DMS79 treated with DMSO at 0.1 percent for 48 hours (cell line): ENCODE measurements around the gene ANO6.

Experiments used
- DNase-seq: peaks from one replicate; lab custom pipeline; 2025; lab: John Stamatoyannopoulos, UW

ANO6 gene

DNA sequence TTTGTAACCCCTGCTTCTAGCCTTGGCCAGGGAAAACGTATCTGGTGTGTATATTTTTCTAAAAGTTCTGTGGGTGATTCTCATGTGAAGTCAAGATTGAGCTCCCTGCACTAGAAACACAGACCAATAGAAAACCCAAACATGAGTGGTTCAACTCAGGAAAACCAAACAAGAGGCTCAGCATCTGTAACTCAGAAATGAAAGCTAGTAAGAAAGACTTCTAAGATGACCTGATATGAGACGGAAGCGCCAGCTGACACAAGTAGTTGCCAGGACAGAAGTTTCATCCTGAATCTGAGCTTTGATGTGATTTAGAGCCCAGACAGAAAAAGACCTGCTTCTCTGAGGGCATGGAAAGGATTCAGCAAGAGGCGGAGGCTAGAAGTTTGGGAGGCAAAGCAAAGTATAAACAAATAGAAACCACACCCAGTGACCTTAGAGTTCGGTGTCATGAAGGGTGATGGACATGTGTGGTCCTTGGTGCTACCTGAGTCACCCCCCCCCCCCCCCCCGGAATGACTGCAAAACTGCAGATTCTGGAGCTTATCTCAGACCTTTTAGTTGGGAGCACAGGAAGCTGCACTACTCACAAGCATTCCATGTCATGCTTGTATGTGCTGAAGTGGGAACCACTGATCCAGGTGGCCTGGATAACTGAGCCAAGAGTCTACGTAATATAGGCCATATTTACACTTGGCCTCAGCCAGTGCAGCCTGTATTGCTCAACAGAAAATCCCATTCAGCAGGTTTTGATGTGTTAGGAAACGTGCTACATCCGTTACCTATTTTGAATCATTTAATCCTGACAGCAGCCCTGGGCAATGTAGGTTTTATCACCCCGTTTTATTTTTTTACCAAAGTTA, 191.3 kb downstream of the ANO6 start:
- DNase-seq, result no peak

DNA sequence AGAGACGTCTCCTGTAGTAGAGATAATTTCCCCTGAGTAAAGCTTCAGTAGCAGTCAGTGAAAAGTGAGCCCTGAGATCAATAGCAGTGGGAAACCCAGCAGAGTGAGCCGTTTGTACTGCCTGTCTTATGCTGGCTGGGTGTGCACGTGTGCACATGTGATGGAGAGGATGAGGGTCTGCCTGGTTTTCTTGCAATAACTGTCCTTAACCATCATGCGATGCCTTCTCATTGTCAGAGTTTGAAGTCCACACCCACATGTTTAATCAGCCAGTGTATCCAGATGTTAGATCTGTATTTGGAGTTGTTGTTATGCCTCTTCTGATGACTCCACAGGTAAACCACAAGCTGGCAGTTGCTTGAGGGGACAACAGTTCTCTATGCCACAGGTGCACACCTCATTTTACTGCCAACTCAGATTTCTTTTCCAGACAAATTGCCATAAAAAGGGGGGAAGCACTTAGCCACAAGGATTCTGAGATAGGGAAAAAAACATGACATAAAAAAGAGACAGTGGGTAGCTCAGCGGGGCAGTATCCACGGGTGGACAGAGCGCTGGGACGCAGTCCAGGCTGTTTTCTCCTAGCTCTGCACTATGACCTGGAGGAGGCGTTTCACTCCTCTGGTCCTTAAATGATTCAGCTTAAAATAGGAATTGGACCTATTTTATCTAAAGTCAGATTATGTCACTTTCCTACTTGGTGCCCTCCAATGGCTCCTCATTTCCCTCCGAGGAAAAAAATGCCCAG, 192.3 kb downstream of the ANO6 start:
- no peak for DNase-seq

DNA sequence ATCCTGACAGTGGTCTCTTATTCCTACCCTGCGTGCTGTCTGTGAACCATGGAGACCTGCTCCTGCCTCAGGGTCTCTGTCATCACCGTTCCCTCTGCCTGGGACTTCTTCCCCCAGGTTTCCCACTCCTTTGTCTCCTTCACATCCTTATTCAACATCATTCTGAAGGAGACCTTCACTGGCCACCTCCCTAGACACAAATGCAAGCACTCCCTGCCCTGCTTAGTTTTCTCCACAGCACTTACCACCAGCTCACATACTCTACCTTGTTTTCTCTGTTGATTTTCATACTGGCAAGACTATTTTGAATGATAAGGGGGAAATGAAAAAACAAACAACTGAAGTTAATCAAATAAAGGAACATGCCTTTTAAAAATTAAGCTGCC, 192.8 kb downstream of the ANO6 start:
- DNase-seq, result no peak

DNA sequence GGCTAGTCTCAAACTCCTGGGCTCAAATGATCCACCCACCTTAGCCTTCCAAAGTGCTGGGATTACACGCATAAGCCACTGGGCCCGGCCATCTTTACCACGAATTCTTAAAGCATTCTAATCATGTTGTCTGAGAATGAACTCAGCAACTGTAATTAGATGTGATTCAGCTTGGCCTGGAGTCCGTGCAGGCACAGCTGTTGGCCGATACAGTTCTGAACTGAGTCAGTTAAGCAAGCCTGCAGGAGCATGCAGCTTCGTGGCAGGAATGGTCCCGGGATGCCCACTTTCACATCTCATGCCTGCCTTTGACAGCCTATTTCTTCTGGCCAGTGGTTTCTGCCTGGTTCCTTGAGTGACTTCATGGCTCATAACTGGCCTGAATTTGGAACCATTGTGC, 194.1 kb downstream of the ANO6 start:
- no peak for DNase-seq

DNA sequence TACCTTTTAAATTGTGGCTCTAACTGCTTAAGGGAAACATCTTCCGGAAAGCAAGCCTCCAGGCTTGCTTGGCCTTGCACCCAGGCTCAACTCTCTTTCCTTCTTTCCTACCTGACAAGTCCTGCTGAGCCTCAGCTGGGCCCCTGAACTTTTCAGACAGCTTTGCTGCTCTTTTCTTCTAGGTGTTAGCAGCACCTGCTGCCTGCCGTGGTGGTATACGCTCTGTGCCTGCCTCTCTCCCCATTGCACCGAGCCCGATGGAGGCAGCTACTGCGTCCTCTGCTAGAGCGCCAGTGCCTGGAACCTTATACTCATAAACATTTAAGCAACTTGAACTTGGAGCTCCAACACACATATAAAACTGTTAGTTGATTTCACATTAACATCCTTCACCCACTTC, 195.7 kb downstream of the ANO6 start:
- no peak for DNase-seq

DNA sequence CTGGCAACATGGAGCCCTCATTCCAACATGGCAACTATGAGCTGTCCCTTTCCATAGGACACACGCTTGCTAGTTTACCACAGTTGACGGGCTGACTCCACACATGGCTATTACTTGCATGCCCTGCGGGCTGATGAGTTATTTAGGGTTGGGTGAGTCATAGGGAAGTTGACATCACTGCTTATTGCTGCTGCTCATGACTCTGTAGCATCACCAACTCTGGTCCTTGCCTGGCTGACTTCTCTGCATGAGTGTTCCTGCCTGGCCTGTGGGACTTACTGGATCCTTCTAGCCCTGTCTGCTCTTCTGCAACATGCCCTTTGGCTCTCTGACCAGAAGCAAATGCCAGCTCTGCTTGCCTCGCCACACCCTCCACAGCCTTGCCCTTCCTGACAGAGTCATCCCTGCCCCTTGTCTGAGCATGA, 199.5 kb downstream of the ANO6 start:
- DNase-seq, result no peak

DNA sequence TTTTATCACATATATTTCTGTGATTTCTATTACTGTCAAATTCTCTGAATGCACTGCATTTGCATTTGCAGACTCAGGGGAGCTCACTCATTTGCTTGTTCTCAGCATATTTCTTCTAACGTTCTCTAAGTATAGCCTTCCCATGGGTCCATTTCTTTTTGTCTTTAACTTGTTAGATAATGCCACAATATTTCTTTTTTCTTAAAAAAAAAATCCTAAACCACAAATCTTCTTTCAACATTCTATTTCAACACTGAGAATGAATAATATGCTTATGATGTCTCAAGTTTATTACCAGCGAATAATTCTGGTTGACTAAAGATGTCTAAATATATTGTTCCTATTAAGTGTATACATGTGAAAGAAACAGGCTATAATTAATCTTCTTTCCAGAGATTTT, 200.2 kb downstream of the ANO6 start:
- DNase-seq, result no peak

DNA sequence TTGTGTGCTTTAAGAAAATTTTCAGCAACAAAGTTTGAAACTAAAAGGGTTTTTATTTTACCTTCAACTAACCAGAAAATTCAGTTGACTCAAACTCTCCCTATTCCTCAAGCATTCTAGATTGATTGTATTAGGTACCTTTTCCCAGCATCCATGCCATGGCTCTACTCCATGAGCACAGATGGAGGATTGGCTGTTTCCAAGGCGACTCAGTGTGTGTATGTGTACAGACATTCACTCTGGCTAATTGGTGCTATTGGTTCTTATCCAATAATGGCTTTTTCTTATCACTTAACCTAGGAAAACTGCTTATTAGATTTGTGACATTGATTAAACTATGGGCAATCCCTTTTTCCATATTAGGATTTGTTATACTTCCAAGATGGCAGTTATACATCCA, 202.6 kb downstream of the ANO6 start:
- DNase-seq, result no peak

DNA sequence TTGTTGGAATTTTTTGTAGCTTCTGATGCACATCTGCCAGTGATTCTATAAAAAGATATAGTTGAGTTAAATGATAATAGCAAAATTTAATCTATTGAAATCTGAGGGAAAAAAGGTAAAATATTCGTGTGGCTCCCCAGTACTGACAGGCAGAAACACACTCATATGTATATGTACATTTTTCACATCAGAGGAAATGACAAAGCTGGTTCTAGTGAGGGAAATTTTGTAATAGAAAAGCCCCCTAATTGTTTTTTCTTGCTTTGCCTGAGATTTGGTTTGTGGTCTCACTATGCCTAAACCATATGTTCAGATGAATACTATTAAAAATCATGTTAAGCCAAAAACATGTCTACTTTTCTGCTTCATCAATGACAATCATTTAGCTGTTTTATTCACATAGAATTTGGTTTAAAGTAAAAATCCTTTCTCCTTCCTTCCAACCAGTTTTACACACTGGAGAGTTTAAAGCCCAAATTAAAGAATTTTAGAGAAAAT, 203.5 kb downstream of the ANO6 start:
- DNase-seq, result no peak

DNA sequence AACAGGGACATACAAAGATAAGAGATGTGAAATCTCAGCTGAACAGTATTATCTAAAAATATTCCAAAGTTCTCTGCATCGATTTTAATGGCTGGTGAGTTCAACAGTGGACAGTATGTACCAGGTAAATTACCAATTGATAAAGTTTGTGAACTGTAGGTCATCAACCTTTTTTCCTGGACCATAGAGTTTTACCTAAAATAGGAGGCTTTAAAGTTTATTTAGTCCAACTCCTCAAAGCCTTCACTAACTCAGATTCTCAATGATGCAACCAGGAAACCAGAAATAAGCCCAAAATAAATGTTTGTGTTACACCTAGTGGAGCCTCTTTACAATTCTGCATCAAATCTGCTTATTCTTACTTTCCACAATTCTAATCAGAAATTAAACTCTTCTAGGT, 205.8 kb downstream of the ANO6 start:
- DNase-seq, result no peak

DNA sequence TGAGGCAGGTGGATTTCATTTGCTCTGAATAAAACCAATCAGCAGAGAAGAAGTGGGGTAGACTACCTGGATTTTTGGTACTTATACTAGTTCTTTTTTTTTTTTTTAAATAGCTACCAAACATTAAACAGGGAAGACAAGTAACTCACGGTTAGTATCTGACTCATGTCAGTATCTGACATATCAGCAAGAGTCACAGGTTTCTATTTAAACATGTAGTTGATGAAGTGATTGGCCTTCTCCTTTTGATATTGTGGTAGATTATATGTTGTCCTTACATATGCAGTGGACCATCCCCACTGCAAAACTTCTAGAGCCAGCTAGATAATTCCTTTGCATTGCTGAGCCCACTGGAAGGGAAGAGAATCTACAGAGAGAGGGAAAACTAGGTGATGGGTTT, 208.0 kb downstream of the ANO6 start:
- DNase-seq, result no peak

DNA sequence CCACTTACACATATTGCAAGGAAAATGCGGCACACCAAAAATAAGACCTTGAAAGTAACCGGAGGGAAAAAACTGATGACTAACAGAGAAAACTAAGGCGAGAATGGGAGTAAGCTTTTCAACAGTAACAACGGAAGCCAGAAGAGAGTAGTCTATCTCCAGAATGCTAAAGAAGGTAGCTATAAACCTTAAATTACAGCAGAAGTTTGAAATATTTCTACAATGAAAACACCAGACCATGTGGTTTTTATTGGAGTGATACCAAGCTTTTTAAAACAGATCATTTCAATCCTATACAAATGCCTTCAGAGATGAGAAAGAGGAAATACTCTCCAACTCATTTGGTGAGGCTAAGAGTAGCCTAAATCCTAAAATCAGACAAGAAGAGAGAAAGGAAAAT, 209.5 kb downstream of the ANO6 start:
- DNase-seq, result no peak

DNA sequence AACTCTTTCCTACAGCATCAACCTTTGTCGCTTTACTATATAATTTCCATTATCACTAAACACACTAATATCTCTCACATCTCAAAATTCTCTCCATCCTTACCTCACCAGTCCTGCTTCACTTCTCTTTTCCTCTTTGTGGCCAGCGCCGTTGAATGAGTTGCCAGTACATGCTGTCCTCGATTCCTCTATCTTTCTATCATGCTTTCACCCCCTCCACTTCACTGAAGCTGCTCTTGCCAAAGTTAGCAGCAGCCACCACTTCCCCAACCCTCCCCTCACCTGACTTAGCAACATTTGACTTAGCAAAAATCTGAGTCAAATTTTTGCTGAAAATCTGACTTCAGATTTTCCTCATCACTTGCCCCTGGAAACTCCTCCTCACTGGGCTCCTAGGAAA, 210.4 kb downstream of the ANO6 start:
- DNase-seq, result no peak

DNA sequence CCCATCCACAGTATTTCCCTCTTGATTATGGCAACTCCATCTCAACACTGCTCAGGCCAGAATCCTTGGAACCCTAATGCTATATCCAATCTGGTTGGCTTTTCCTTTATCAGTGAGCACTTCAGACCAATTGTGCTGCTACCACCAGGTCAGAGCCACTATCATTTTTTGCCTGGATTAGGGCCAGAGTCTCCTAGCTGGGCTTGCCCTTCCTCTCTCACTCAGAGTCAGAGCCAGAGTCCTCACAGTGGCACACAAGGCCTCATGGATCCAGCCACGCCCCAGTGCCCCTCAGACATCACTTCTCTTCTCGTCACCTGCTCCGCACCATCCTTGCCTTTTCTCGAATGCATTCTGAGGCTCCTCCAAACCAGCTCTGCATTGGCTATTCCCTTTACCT, 211.1 kb downstream of the ANO6 start:
- DNase-seq, result no peak

DNA sequence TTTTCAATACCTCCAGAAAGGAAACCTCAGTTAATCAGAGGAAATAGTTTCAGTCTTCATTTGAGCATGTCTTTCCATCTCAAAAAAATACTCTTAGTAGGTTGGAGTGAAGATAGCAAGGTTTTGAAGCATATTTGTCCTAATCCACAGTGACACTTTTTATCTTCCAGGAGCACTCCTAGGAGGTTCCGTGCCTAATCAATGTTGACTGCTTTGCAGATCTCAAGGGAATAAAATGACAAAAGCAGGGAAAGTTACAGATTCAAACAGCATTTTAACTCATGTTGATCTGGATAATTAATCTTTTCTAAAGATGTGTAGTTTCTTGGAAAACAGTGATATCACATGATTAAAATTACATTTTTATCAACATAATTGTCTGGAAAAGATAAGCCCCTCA, 213.9 kb downstream of the ANO6 start:
- no peak for DNase-seq

DNA sequence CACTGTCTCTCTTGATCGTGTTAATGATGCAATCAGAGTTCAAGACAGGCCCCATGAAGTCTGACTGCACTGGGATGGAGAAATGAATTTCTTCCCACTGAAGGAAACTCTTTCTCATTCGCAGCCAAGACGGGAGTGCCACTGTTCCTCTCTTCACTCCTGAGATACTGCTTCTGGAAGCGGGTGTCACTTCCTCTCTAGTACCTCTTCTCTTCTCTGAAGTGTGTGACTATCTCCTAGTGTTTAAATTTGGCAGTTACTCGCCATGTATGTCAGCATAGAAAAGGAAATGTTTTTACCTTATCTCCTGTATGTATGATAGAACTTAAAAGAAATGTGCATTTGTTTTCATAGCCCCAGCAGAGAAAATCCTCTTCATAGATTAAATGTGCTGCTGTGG, 215.2 kb downstream of the ANO6 start:
- no peak for DNase-seq

DNA sequence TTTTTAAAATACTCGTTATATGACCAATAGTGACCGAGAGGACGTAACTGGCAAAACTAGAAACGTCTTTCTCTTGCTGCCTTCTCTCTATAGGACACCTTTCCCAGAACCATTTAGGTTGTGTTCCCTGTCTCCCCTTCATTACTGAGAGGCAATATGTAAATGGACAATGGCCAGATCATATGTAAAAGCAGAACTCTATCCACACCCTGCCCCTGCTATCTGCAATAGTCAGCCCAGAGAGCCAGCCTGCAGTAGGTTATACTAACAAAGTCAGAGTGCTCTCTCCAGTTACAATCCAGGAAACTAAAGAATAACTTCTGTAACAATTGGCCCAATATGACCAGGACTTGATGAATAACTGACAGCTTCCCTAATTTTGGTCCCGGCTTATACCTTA, 216.8 kb downstream of the ANO6 start:
- DNase-seq, result no peak

DNA sequence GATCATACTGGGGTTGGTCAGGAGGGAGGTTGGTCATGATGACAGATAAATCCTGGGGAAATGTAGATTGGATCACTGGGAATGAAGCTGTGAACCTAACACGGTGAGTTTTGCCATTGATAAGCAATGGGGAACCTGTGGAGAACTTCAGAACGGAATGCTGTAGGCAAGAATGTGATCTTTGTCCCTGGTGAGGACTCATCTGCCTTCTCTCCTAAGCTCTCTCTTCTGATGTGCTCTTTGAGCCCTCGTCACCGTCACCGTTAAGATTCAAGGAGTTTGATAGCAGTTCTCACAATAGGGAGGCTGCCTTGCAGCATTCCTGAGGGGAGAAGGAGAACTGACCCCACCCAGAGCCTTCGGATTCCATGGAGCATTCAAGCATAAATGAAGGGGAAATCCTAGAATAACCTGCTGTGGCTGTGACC, 217.6 kb downstream of the ANO6 start:
- DNase-seq, result no peak

DNA sequence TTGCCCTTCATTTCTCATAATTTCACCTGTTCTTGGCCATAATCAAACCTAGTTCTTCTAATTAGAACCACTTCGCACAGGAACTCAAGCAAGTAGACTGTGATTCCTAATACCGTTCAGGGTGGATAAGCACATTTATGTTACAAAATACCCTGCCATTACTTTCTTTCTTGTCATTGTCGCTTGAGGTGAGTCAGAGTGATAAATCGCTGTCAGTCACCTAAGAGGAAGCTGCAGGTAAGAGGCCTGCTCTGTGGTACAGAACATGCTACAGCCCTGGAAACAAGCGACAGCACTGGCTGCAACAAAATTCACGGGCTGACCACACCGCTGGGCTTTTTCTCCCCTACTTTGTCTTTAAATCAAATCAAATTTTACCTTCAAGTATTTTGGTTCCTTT, 218.2 kb downstream of the ANO6 start:
- DNase-seq, result no peak

DNA sequence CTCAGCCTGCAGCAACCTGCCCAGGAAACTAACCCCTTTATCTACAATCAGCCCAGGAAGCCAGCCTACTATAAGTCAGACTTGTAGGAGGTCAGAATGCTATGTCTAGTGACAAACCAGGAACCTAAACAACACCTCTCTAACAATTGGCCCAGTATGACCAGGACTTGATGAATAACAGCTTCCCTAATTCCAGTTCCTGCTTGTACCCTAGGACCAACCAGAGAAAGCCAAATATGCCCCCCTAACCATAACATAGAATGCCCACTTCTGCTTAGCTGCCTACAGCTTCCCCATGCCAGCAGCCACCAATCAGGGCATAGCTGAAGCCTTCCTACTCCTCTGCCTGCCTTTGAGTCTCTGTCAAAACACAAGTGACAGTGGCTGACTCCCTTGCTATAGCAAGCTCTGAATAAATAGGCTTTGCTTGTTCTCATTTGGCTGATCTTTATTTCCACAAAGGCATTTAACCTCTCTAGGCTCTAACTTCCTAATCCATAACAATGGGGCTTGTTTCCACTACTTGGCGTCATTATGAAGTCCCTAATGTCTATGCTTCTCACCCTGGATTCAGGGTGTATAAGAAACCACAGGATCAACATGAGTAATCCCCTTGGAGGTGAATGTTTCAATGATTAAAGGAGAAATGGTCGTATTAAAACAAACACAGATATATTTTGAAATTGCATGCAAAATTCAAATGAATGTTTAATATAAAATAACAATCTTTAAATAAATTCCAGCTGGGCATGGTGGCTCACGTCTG, 220.2 kb downstream of the ANO6 start:
- no peak for DNase-seq

DNA sequence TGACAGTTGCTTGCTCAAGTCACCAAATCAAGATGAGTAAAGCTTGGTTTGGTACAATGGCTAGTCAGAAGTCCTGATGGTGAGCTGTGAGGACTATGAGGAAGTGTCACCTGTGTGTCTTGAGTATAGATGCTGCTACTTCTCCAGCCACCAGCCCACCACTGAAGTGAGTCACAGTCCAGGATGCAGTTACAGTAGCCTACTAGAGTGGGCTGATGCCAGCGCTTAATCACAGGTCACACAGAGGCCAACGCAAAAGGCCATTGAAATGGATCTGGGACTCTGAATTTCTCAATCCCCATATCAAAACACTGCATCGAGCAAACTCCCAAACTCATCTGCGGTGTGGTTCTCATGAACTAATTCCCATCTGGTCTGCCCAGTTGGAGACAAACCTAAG, 223.1 kb downstream of the ANO6 start:
- no peak for DNase-seq

DNA sequence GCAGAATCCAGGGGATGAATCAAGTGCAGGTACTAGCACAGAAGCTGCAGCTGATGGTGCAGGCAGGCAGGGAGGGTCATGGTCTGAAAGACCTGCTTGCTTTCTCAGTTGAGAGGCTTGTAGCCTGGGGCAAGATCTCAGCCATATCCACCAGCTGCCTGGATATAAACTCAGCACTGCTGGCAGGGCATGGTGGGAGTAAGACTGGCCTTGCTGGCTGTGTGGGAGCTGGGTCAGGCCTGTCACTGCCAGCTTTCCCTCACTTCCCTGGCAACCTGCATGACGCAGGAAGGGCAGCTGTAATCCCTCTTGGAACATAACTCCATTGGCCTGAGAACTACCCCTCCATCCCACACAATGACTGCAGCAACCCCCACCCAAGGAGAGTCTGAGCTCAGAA, 230.1 kb downstream of the ANO6 start:
- DNase-seq, result no peak

DNA sequence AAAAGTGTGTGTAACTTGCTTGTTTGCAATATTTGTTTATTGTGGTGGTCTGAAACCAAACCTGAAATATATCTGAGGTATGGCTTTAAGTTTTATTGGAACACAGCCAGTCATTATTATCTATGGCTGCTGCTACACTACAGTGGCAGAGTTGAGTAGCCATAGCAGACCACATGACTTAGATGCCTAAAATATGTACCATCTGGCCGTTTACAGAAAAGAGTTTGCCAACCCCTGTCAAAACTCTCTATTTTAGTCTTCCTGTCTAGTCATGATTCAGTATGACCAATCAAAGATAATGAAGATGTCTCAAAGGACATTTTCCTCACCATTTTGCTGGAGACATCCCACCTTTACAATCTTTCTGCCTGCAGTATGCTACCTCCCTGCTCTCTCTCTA, 242.3 kb downstream of the ANO6 start:
- no peak for DNase-seq
